Muscle layer of colon (tissue), 2 donors: ENCODE results near the gene ACER3.
"Not testable (repeated sequence)": the region's sequence is repeated elsewhere in the genome, so short reads cannot be mapped to it uniquely, and the experiment has no call there.

Experiments
- H3K27ac ChIP-seq: one replicate; pipeline ENCODE4 v1.7.0; 2013; ENCODE audit warnings: low read depth, mild to moderate bottlenecking, low read length, moderate library complexity
- H3K27me3 ChIP-seq, 2 donors: one replicate each; pipeline ENCODE4 v1.7.0; 2013; ENCODE audit warnings: low read length in 2 of 2, mild to moderate bottlenecking in 2 of 2; ENCODE audit not compliant: insufficient read depth in 2 of 2, control insufficient read depth in 1 of 2
- H3K36me3 ChIP-seq: one replicate; pipeline ENCODE4 v1.7.0; 2013; ENCODE audit warnings: mild to moderate bottlenecking, low read length; ENCODE audit not compliant: insufficient read depth
- H3K4me1 ChIP-seq: one replicate; pipeline ENCODE4 v1.7.0; 2013; ENCODE audit warnings: mild to moderate bottlenecking, low read length; ENCODE audit not compliant: insufficient read depth
- H3K4me3 ChIP-seq, 2 donors: one replicate each; pipeline ENCODE4 v1.7.0; 2013; ENCODE audit warnings: low read length in 2 of 2, low read depth in 1 of 2, mild to moderate bottlenecking in 1 of 2, moderate library complexity in 1 of 2
- H3K9ac ChIP-seq: one replicate; pipeline ENCODE4 v1.7.0; 2013; ENCODE audit warnings: low read length
- H3K9me3 ChIP-seq: one replicate; pipeline ENCODE4 v1.7.0; 2013; ENCODE audit warnings: mild to moderate bottlenecking, low read length
- donor health status: abdominal sarcoma.
- donor health status: Adenocarcinoma of cecum.

The ACER3 gene

DNA sequence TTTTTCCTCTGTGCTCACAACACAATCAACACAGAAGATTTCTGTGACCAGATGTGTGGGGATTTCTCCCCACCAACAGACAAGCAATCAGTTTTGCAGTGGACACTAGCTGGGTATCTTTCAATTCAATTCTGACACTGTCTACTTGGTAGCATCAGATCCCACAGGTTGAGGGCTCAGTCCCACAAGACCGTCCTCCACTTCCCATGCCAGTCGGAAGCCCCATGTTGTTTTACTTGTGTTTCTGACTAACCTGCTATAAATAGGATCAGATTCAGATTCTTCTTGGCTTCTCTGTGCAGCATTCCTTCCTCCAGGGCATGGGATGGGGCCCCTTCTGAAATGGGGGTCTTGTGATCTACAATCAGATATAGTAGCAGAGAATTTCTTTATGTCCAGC is 19.6 kb downstream of the ACER3 start:
- H3K4me1 ChIP-seq: no peaks in the 10 kb centered on the region
- no peak overlapping the region for H3K9ac ChIP-seq
- H3K9me3 ChIP-seq: no peaks in the 10 kb centered on the region
- H3K27me3 ChIP-seq: no peaks in the 10 kb centered on the region
- H3K36me3 ChIP-seq: no peaks in the 10 kb centered on the region
- no peak overlapping the region for H3K27ac ChIP-seq
- H3K4me3 ChIP-seq: no peak overlapping the region

DNA sequence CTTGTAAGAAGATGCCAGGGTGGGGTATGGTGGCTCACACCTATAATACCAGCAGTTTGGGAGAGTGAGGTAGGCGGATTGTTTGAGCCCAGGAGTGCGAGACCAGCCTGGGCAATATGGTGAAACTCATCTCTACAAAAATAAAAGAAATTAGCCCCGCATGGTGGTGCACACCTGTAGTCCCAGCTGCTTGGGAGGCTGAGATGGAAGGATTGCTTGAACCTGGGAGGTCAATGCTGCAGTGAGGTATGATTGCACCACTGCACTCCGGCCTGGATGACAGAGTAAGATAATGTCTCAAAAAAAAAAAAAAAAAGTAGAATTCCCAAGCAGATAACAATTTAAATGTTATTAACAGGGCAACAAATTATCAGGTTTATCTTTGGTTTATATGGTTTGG is 20.2 kb downstream of the ACER3 start:
- Histone ChIP-seq H3K27ac (no peak overlapping the region), H3K9ac (no peak overlapping the region), H3K27me3 (no peaks in the 10 kb centered on the region), H3K4me3 (no peak overlapping the region), H3K4me1 (no peaks in the 10 kb centered on the region), H3K36me3 (no peaks in the 10 kb centered on the region), H3K9me3 (no peaks in the 10 kb centered on the region)

DNA sequence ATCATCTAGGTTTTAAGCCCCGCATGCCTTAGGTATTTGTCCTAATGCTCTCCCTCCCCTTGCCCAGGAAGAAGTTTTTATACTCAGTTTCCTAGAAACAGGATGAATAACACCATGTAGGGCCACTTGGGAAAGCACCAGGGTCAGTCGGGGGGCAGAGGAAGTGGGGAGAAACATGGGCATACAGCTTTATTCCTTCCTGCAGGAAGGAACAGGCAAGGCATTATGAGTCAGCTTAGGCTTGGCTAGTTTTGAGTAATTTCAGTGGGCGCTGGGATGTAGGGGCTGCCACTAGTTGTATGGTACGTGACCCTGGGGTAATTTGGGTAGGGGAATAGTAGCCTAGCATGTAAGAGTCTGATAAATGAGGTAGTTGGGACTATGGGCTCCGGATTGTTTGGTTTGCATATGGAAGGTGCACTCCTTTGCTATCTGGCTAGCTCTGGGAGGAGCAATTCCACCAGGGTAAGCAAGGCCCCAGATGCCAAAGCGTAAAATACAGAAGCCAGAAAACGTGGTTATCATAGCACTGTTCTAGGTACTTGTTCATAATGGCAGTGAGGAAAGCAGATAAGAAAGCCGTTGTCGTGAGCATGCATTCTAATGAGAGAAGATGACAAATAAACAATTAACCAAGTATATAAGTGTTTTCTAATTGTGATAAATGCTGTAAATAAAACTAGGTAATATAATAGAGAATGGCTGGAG is 24.8 kb downstream of the ACER3 start:
- Histone ChIP-seq H3K9ac (no peak overlapping the region), H3K4me1 (no peaks in the 10 kb centered on the region), H3K27ac (no peak overlapping the region), H3K4me3 (no peak overlapping the region), H3K36me3 (no peaks in the 10 kb centered on the region), H3K27me3 (no peaks in the 10 kb centered on the region), H3K9me3 (no peaks in the 10 kb centered on the region)

DNA sequence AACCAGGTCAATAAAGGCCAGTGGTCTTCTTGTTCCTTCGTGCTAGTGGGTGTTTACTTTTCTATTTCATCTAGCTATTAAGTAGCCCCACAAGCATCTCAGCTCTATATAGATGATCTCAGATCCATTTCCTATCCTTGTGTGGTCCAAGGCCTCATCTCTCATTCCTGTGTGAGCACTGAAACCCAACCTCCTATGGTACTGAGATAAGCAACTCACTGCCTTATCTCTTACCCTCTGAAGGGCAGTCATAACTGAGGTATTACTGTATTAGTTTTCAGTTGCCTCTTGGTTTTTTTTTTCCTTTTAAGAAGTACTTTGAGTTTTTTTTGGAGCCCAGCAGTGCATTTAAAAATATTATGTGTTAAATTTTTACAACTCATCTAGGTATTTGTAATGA is 28.3 kb downstream of the ACER3 start:
- Histone ChIP-seq H3K4me1 (no peaks in the 10 kb centered on the region), H3K4me3 (no peak overlapping the region), H3K36me3 (no peaks in the 10 kb centered on the region), H3K9ac (no peak overlapping the region), H3K27me3 (no peaks in the 10 kb centered on the region), H3K9me3 (no peaks in the 10 kb centered on the region), H3K27ac (no peak overlapping the region)

DNA sequence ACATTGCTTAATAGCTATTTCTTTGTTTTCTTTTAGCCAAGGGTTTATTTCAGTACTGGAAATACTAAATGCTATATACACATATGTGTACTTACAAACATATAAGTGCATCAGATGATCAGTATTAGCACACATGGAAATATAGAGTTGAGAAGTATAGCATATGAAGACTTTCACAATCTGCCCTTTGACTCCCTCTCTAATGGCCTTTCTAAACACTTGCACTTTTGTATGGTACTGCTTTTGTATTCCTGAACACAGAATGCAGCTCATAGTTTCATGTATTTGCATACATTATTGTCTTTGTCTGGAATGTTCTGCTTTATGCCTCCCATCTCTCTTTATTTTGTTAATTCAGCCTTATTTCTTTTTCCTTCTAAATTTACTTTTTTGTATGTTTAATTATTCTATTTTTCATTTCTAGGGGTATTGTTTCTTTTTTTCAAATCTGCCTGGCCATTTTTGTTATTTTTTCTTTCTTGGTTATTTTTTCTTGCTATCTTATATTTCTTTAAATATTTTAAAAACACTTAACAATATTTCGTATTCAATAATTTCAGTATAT is 28.8 kb downstream of the ACER3 start:
- H3K36me3 ChIP-seq: no peaks in the 10 kb centered on the region
- H3K27ac ChIP-seq: no peak overlapping the region
- H3K27me3 ChIP-seq: no peaks in the 10 kb centered on the region
- no peaks in the 10 kb centered on the region for H3K9me3 ChIP-seq
- no peaks in the 10 kb centered on the region for H3K4me1 ChIP-seq
- no peak overlapping the region for H3K9ac ChIP-seq
- no peak overlapping the region for H3K4me3 ChIP-seq

DNA sequence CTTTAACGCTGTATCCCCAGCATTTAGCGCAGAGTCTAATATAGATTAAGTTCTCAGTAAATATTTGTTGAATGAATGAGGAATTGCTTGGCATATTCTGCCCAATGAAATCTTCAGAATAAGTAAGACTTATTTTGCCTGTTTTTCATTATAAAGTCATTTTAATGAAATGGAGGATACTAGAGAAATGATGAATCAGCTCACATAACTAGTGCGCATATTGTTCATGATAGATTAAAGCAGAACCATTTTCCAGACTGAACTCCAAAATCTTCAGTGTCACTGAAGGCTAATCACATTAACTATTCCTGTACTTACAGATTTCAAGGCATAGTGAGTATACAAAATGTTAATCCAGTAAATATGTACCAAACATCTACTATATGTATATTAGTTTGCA is 29.6 kb downstream of the ACER3 start:
- H3K36me3 ChIP-seq: no peaks in the 10 kb centered on the region
- no peak overlapping the region for H3K9ac ChIP-seq
- no peak overlapping the region for H3K27ac ChIP-seq
- no peaks in the 10 kb centered on the region for H3K9me3 ChIP-seq
- H3K27me3 ChIP-seq: no peaks in the 10 kb centered on the region
- H3K4me1 ChIP-seq: no peaks in the 10 kb centered on the region
- H3K4me3 ChIP-seq: no peak overlapping the region

DNA sequence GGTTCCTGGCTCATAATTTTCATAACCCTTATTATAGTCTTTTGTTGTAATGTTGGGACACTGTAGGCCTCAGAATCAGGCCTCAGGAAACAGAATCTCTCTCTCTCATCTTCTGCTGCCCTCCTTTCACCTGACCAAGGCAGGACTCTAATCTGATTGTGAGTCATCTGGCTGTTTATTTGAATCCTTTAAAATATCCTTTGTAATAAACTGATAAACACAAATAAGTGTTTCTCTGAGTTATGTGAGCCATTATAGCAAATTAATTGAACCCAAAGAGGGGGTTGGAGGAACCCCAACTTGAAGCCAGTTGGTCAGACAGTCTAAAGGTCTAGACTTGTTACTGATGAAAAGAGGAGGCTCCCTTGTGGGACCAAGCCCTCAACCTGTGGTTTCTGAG is 30.6 kb downstream of the ACER3 start:
- Histone ChIP-seq H3K9me3 (no peaks in the 10 kb centered on the region), H3K4me3 (no peak overlapping the region), H3K27ac (no peak overlapping the region), H3K36me3 (no peaks in the 10 kb centered on the region), H3K27me3 (no peaks in the 10 kb centered on the region), H3K9ac (no peak overlapping the region), H3K4me1 (no peaks in the 10 kb centered on the region)

DNA sequence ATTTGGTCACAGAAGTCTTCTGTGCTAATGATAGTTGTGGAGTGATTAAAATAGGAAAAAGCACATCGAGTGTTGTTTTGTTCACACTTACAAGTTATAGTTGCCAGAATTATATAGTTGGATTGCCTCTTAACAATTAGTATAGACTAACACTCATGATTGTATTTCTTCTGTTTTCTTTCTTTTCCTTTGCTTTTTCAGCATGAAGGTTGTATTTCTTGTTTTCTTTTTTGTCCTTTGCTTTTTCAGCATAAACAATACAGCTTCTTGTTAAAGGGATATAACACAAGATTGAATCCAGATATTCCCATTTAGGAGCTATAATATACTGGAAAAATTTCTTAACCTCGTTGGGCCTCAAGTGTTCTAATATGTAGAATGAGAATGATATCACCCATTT is 31.1 kb downstream of the ACER3 start:
- H3K4me1 ChIP-seq: no peaks in the 10 kb centered on the region
- H3K9me3 ChIP-seq: no peaks in the 10 kb centered on the region
- no peaks in the 10 kb centered on the region for H3K36me3 ChIP-seq
- H3K4me3 ChIP-seq: no peak overlapping the region
- H3K9ac ChIP-seq: no peak overlapping the region
- no peak overlapping the region for H3K27ac ChIP-seq
- no peaks in the 10 kb centered on the region for H3K27me3 ChIP-seq

DNA sequence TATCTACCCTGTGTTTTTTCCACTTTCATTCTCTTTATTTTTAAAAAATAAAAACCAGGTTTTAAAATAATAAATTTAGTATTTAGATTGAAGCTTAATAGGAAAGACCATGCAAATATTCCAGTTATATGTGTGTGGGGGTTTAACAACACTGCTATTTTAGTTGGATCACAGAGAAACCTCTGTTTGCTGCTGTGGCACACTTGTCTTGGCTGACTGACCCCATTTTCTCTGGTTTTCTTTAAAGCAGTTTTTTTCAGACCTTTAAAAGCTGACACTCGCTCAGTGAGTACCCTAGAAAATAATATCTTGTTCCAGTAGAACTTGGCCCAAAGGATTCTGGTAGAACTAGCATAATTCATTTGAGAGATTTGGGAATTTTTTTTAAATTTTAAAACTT is 31.6 kb downstream of the ACER3 start:
- Histone ChIP-seq H3K9me3 (no peaks in the 10 kb centered on the region), H3K4me3 (no peak overlapping the region), H3K27me3 (no peaks in the 10 kb centered on the region), H3K36me3 (no peaks in the 10 kb centered on the region), H3K27ac (no peak overlapping the region), H3K4me1 (no peaks in the 10 kb centered on the region), H3K9ac (no peak overlapping the region)

DNA sequence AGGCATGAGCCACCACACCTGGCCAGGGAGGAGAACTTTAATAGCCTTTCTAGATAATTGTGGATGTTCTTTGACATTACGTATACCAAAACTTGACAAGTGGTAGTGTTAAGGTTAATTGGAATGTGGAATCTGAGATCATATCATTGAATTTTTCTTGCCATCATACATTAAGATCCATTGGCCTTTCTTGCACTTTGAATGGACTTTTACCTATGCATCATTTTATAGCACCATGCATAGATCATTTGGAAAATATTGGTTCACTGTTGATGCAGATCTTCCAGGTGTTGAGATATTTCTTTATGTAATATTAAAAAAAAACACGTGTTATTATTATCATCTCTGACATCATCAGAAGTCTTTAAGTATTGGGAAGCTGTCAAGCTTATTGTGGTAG is 36.5 kb downstream of the ACER3 start:
- H3K27me3 ChIP-seq: no peaks in the 10 kb centered on the region
- H3K9ac ChIP-seq: no peak overlapping the region
- H3K4me1 ChIP-seq: no peaks in the 10 kb centered on the region
- no peak overlapping the region for H3K4me3 ChIP-seq
- H3K27ac ChIP-seq: no peak overlapping the region
- H3K9me3 ChIP-seq: no peaks in the 10 kb centered on the region
- H3K36me3 ChIP-seq: no peaks in the 10 kb centered on the region

DNA sequence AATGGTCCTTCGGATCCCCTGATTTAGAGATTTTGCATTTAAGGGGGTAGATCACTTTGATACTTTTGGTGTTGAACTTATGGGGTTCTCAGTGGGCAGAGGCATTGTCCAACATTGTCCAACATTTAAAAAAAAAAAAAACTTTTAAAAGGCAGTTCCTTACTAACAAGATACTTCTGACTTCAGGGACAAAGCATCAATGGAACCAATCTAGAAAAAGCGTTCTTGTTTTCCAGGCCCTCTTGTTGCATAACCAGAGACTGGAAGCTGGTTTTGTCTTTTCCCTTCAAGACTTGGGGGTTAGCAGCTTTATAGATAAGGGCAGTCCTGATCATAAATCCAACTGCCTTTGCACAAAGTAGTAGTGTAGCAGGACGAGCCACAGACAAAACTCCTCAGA is 40.4 kb downstream of the ACER3 start:
- no peaks in the 10 kb centered on the region for H3K36me3 ChIP-seq
- H3K27ac ChIP-seq: no peak overlapping the region
- H3K9ac ChIP-seq: no peak overlapping the region

DNA sequence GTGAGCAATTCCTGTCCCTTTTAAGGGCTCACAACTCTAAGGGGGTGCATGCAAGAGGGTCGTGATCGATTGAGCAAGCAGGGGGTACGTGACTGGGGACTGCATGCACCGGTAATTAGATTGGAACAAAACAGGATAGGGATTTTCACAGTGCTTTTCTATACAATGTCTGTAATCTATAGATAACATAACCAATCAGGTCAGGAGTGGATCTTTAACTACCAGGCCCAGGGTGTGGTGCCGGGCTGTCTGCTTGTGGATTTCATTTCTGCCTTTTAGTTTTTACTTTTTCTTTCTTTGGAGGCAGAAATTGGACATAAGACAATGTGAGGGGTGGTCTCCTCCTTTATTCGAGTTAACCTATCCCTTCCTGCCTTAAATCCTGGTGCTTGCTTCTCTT is 40.9 kb downstream of the ACER3 start:
- not testable (repeated sequence) for H3K9me3 ChIP-seq, H3K9ac ChIP-seq, H3K4me3 ChIP-seq, H3K27ac ChIP-seq, H3K36me3 ChIP-seq, H3K4me1 ChIP-seq, H3K27me3 ChIP-seq

More for the DNA sequence above, 40.4 kb downstream of the ACER3 start:
- Histone ChIP-seq H3K4me1 (no peaks in the 10 kb centered on the region), H3K27me3 (no peaks in the 10 kb centered on the region), H3K4me3 (no peak overlapping the region), H3K9me3 (no peaks in the 10 kb centered on the region)
